ENCODE measurements around the gene DUSP10. TPM values are rescaled to one million over a fixed set of nuclear protein-coding genes. Genes with fewer than 3 reads are reported as not detected.

The DUSP10 gene
- total RNA-seq, 1 experiment from 2014 or later, result 6.2 TPM

GRCh38 chr1:221692643-221693042 is 49.2 kb downstream of the DUSP10 start:
- no peak for DNase-seq
- ChIA-PET CTCF (no interaction called here), POLR2A (ENCODE audit: unreplicated experiment) (interaction anchor here (0.6 kb wide), 1 partner anchor 40 kb away, joined by 4 read pairs; no protein-coding TSS in a partner anchor)
- Histone ChIP-seq H2AFZ (ENCODE audit: low read length) (no peak overlapping the region), H4K20me1 (ENCODE audit: low read length) (no peaks in the 10 kb centered on the region), H3K36me3 (ENCODE audit: low read depth, low read length) (no peaks in the 10 kb centered on the region), H3K9me2 (replicated peaks; ENCODE audit: low read length) (0 out of 2 replicates have a peak, but pooled peaks cover 4% of the 10 kb centered on the region), H3K79me2 (ENCODE audit: low read length) (no peaks in the 10 kb centered on the region), H3K27ac (ENCODE audit: low read length) (no peak overlapping the region), H3K9ac (ENCODE audit: low read length) (no peak overlapping the region), H3K4me1 (ENCODE audit: insufficient read depth, low read length) (no peaks in the 10 kb centered on the region), H3K4me3 (ENCODE audit: low read length) (no peak overlapping the region), H3K27me3 (ENCODE audit: low read length) (no peaks in the 10 kb centered on the region), H3F3A (ENCODE audit: low read length, unreplicated experiment) (no peaks in the 10 kb centered on the region), H3K9me3 (ENCODE audit: low read length) (no peaks in the 10 kb centered on the region), H3K4me2 (ENCODE audit: low read length) (no peak overlapping the region)
- ATAC-seq, result no peak
- no TSS peak for BruUV-seq (replicated peaks)
- no peak for TF ChIP-seq CTCF (conservative IDR thresholded peaks at IDR 0.05; ENCODE audit: low read depth, low read length)
- no peak for TF ChIP-seq EZH2phosphoT487 (IDR thresholded peaks at IDR 0.05; ENCODE audit: borderline replicate concordance, low read length)
- no peak for TF ChIP-seq EZH2 (IDR thresholded peaks at IDR 0.05; ENCODE audit: low read length, unreplicated experiment)
- intact Hi-C loops (cut with micrococcal nuclease), result no loop called here

- no peaks in the 10 kb centered on the region for H3K27me3 ChIP-seq (ENCODE audit: low read length)
- H3K79me2 ChIP-seq (ENCODE audit: low read length), result no peaks in the 10 kb centered on the region
- H2AFZ ChIP-seq (ENCODE audit: low read length), result no peak overlapping the region
- no peak overlapping the region for H3K4me3 ChIP-seq (ENCODE audit: low read length)
- H3K27ac ChIP-seq (ENCODE audit: low read length), result no peak overlapping the region
- BruUV-seq (replicated peaks), result no TSS peak
- H3K9me3 ChIP-seq (ENCODE audit: low read length), result no peaks in the 10 kb centered on the region
- no peak for TF ChIP-seq EZH2 (IDR thresholded peaks at IDR 0.05; ENCODE audit: low read length, unreplicated experiment)
- TF ChIP-seq CTCF (conservative IDR thresholded peaks at IDR 0.05; ENCODE audit: low read depth, low read length), result no peak
- no peak for TF ChIP-seq EZH2phosphoT487 (IDR thresholded peaks at IDR 0.05; ENCODE audit: borderline replicate concordance, low read length)
- intact Hi-C loops (cut with micrococcal nuclease), result no loop called here
- ATAC-seq (no peak), DNase-seq (no peak)
- no peak overlapping the region for H3K4me2 ChIP-seq (ENCODE audit: low read length)
- H3K36me3 ChIP-seq (ENCODE audit: low read depth, low read length), result no peaks in the 10 kb centered on the region
- H3K4me1 ChIP-seq (ENCODE audit: insufficient read depth, low read length), result no peaks in the 10 kb centered on the region
- no peak overlapping the region for H3K9ac ChIP-seq (ENCODE audit: low read length)
- no peaks in the 10 kb centered on the region for H3F3A ChIP-seq (ENCODE audit: low read length, unreplicated experiment)
- CTCF ChIA-PET, result no interaction called here
- POLR2A ChIA-PET (ENCODE audit: unreplicated experiment), result no interaction called here
- H3K9me2 ChIP-seq (replicated peaks; ENCODE audit: low read length), result 0 out of 2 replicates have a peak, but pooled peaks cover 4% of the 10 kb centered on the region
- H4K20me1 ChIP-seq (ENCODE audit: low read length), result no peaks in the 10 kb centered on the region
These were observed 50.6 kb downstream of the DUSP10 start for GRCh38 chr1:221691261-221691660.

DNA sequence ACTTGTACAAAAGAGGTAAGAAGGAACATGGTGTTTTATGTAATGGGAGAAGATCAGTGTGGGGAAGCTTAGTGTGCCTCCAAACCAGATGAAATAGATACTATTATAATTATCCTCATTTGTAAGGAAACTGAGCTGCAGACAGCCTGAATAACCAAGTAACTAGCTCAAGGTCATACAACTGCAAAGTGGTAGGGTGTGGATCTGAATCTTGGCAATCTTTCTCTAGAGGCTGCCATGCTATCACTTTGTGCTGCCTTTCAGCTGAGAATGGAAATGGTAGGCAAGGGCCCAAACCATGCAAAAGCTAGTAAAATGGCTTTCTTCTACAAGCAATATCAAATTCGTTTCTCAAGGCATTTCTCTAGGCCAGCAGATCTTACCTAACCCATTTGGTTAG is 51.0 kb downstream of the DUSP10 start:
- CTCF ChIA-PET, result no interaction called here
- no peak overlapping the region for H3K4me2 ChIP-seq (ENCODE audit: low read length)
- intact Hi-C loops (cut with micrococcal nuclease), result no loop called here
- H3K27ac ChIP-seq (ENCODE audit: low read length), result no peak overlapping the region
- no peak for DNase-seq
- TF ChIP-seq EZH2phosphoT487 (IDR thresholded peaks at IDR 0.05; ENCODE audit: borderline replicate concordance, low read length), result no peak
- TF ChIP-seq CTCF (conservative IDR thresholded peaks at IDR 0.05; ENCODE audit: low read depth, low read length), result no peak
- TF ChIP-seq EZH2 (IDR thresholded peaks at IDR 0.05; ENCODE audit: low read length, unreplicated experiment), result no peak
- no peak overlapping the region for H3K9ac ChIP-seq (ENCODE audit: low read length)
- no peaks in the 10 kb centered on the region for H3F3A ChIP-seq (ENCODE audit: low read length, unreplicated experiment)
- no peak overlapping the region for H3K4me3 ChIP-seq (ENCODE audit: low read length)
- H3K79me2 ChIP-seq (ENCODE audit: low read length), result no peaks in the 10 kb centered on the region
- H2AFZ ChIP-seq (ENCODE audit: low read length), result no peak overlapping the region
- BruUV-seq (replicated peaks), result no TSS peak
- POLR2A ChIA-PET (ENCODE audit: unreplicated experiment), result no interaction called here
- H3K9me2 ChIP-seq (replicated peaks; ENCODE audit: low read length), result 0 out of 2 replicates have a peak, but pooled peaks cover 4% of the 10 kb centered on the region
- H3K9me3 ChIP-seq (ENCODE audit: low read length), result no peaks in the 10 kb centered on the region
- ATAC-seq, result no peak
- no peaks in the 10 kb centered on the region for H4K20me1 ChIP-seq (ENCODE audit: low read length)
- H3K4me1 ChIP-seq (ENCODE audit: insufficient read depth, low read length), result no peaks in the 10 kb centered on the region
- no peaks in the 10 kb centered on the region for H3K27me3 ChIP-seq (ENCODE audit: low read length)
- H3K36me3 ChIP-seq (ENCODE audit: low read depth, low read length), result no peaks in the 10 kb centered on the region

Data from PC-3 (cell line).